IPS-15b (cell line): ENCODE measurements around the gene RAB3D.
"Not testable (repeated sequence)": the region's sequence is repeated elsewhere in the genome, so short reads cannot be mapped to it uniquely, and the experiment has no call there.

Experiments
- H3K27me3 ChIP-seq: one replicate; pipeline ENCODE4 v1.6.1; 2013; ENCODE audit warnings: low read length; ENCODE audit not compliant: control insufficient read depth, insufficient read depth
- H3K36me3 ChIP-seq: one replicate; pipeline ENCODE4 v1.6.1; 2013; ENCODE audit warnings: low read length; ENCODE audit not compliant: control insufficient read depth, insufficient read depth
- H3K4me1 ChIP-seq: one replicate; pipeline ENCODE4 v1.6.1; 2013; ENCODE audit warnings: mild to moderate bottlenecking, low read length; ENCODE audit not compliant: control insufficient read depth, insufficient read depth
- H3K4me3 ChIP-seq: one replicate; pipeline ENCODE4 v1.5.1; 2013; ENCODE audit warnings: low read depth, low read length
- H3K9ac ChIP-seq: one replicate; pipeline ENCODE4 v1.6.1; 2013; ENCODE audit warnings: low read depth, mild to moderate bottlenecking, low read length
- H3K9me3 ChIP-seq: one replicate; pipeline ENCODE4 v1.6.1; 2013; ENCODE audit warnings: mild to moderate bottlenecking, low read length; ENCODE audit not compliant: control insufficient read depth, insufficient read depth

RAB3D gene

DNA sequence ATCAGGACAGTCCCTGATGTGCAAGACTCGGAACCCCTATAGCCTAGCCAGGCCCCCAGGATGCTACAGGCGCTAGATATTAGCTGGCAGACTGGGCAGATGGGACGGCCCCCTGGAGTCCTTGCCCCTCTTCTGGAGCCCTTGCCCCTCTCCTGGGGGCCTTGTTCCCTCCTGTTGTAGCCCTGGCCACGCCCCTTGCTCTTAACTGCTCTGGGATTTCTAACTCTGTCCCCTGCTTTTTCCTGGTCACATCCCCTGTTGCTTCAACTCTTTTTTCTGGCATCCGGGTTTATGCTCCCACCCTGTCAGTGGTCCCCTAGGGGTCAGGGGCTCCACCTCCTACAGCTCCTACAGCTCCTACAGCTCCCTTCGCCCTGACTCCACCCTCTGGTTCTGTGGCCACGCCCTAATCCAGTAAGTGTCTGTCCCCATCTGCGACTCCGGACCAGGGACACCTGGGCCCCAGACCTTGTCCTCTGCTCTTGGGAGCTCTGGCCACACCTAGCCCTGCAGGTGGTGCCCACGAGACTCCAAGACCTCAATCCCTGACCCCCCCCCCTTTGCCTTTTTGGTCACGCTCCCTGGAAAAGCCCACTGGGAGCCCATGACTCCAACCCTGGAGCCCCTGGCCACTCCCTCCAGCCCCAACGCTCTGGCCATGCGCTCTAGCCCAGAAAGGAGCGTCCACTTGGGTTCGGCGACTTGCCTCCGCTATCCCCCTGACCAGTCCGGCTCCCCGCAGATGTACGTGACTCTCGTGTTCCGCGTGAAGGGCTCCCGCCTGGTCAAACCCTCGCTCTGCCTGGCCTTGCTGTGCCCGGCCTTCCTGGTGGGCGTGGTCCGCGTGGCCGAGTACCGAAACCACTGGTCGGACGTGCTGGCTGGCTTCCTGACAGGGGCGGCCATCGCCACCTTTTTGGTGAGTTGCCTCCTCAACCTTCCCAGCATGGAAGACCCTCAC, 22.6 kb upstream of the RAB3D start:
- Histone ChIP-seq H3K4me1 (no peaks in the 10 kb centered on the region), H3K4me3 (peak overlapping the region; percentile 71), H3K9ac (no peak overlapping the region), H3K27me3 (no peaks in the 10 kb centered on the region), H3K36me3 (peaks cover 3% of the 10 kb centered on the region), H3K9me3 (no peaks in the 10 kb centered on the region)

DNA sequence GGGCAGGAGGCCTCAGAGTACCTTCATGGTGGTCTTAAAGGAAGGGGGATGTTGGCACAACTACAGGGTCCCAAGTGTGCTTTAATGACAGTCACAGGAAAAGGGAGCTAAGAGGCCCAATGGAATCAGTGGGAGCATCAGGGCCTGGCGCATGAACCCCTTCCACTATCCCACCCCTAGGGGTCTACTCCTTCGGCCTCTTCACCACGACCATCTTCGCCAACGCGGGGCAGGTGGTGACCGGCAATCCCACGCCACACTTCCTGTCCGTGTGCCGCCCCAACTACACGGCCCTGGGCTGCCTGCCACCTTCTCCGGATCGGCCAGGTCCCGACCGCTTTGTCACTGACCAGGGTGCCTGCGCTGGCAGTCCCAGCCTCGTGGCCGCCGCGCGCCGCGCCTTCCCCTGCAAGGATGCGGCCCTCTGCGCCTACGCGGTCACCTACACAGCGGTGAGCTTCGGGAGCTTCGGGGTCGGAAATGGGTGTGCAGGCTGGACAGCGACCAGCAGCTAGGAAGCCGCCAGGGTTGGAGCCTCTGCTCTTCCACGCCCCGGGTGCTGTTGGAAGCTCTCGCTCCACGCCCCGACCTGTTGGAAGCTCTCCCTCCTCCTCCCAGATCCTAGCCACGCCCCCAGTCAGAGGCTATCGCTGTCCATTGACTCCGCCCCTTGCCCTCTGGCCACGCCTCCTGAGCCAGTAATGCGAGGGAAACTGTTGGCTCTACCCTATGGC, 21.7 kb upstream of the RAB3D start:
- peaks cover under 1% of the 10 kb centered on the region for H3K27me3 ChIP-seq
- H3K4me3 ChIP-seq: peak overlapping the region; percentile 71
- peaks cover 3% of the 10 kb centered on the region for H3K36me3 ChIP-seq
- H3K9ac ChIP-seq: peak overlapping the region; percentile 65
- H3K4me1 ChIP-seq: peaks cover under 1% of the 10 kb centered on the region
- no peaks in the 10 kb centered on the region for H3K9me3 ChIP-seq

DNA sequence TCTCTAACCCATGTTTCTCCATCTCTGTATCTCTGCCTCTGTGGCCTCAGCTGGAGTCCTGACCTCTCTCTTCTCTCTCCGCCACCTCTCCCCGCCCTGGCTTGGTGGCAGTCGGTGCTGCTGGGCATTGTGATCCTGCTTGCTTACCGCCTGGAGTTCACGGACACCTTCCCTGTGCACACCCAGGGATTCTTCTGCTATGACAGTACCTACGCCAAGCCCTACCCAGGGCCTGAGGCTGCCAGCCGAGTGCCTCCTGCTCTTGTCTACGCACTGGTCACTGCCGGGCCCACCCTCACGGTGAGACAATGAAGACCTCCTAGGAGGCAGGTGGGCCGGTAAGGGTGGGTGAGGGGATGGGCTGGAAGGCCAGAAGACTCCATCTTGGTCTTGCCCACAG, 20.0 kb upstream of the RAB3D start:
- peaks cover 3% of the 10 kb centered on the region for H3K36me3 ChIP-seq
- H3K4me1 ChIP-seq: peaks cover 6% of the 10 kb centered on the region
- no peak overlapping the region for H3K4me3 ChIP-seq
- no peaks in the 10 kb centered on the region for H3K9me3 ChIP-seq
- H3K27me3 ChIP-seq: peaks cover 6% of the 10 kb centered on the region
- H3K9ac ChIP-seq: no peak overlapping the region

DNA sequence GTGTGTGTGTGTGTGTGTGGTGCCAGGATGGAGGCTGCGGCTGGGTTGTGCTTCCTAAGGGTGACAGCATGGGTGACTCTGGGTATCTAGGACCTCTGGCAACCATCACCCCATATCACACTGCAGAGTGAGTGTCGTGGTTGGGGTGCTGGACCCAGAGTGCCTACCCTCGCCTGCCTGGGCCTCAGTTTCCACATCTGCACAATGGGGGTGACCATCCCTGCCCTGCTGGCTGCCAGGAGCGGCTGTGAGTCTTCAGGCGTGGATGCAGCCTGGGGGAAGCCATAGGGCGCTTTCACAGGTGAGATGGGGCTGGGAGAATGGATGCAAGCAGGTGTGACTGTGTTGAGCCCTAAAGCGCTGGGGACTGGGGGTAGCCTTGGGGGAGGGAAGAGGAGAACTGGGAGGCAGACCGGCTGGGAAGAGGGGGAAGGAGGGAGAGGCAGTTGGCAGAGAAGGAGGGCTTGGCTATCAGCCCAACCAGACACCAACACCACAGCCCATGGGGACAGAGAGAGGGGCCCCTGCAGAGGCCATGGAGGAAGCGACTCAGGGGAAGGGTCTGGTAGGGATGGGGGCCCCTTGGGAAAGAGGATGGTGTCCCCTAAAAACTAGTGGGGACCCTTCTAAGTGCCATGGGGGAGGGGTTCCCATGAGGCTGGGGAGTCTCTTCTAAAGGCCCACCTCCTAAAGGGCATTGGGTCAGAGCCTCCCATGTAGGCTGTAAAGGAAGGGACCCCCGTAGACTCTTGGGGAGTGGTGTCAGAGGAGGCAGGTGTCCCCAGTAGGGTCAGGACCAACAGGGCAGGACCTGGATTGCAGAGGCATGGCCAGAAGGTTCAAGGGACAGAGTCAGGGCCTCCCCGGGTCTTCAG, 17.5 kb upstream of the RAB3D start:
- H3K4me3 ChIP-seq: no peak overlapping the region
- H3K9me3 ChIP-seq: no peaks in the 10 kb centered on the region
- peaks cover 6% of the 10 kb centered on the region for H3K4me1 ChIP-seq
- peaks cover 6% of the 10 kb centered on the region for H3K27me3 ChIP-seq
- H3K9ac ChIP-seq: no peak overlapping the region
- H3K36me3 ChIP-seq: no peaks in the 10 kb centered on the region

DNA sequence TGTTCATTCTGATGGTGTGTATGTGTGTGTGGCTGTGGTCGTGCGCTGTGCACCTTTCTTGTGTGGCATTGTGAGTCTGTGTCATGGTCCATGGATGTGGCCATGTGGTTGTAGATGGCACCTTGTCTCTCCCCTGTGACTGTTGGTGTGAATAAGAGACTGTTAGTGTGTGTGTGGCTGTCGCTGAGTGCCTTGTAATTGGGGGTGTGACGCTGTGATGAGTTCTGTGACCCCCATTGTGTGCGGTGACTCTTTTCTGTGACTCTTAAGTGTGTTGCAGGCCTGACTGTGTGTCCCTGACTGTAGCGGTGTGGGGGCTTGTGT, 16.6 kb upstream of the RAB3D start:
- H3K4me1 ChIP-seq: peaks cover 6% of the 10 kb centered on the region
- no peaks in the 10 kb centered on the region for H3K36me3 ChIP-seq
- peak overlapping the region; percentile 69 for H3K4me3 ChIP-seq
- no peaks in the 10 kb centered on the region for H3K9me3 ChIP-seq
- no peak overlapping the region for H3K9ac ChIP-seq
- peaks cover 6% of the 10 kb centered on the region for H3K27me3 ChIP-seq

DNA sequence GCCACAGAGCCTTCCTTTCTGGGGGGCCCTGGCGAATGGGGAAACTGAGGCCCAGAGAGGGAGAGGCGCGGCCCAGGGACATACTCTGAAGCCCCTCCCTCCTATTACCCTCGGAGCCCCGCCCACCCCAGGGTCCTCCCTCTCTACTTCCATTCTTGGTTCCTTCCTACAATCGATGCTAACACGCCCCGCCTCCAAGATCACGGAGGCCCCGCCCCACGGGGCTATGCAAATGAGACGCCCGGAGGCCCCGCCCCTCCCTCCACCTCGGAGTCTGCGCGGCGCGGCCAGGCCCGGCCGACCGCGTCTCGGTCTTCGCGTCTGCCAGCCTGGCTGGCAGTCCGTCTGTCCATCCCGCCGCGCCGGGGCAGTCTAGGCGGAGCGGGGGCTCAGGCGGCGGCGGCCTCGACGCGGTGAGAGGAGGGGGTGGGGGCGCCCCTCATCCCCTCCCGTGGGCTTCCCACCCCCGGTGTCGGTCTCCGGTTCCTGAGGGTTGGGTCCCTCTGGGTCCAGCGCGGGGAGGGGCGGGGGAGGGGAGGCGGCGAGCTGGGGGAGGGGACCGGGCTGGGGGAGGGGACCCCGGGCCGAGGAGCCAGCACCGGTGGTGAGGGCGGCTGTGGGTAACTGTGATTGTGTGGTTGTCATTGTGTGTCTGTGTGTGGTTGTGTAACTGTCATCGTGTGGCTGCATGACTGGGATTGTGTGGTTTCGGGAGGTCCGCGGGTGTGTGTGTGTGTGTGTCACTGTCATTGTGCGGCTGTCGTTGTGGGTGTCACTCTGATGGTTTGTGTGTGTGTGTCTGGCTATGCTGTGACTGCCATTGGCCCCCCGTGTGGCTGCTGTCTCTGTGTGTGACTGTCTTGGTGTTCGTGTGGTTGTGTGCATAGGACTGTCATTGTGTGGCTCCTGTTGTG, 16.0 kb upstream of the RAB3D start, which contains the start of gene PLPPR2:
Gene PLPPR2, plus strand, starts transcription at position 273 of the 914 bp plus-strand sequence. CDS start 2,242 bp downstream, outside the sequence.
- Histone ChIP-seq H3K27me3 (peaks cover 6% of the 10 kb centered on the region), H3K36me3 (no peaks in the 10 kb centered on the region), H3K4me3 (peak within 1 kb of the TSS; percentile 69), H3K4me1 (peaks cover 6% of the 10 kb centered on the region), H3K9me3 (no peaks in the 10 kb centered on the region), H3K9ac (no peak within 1 kb of the TSS)

DNA sequence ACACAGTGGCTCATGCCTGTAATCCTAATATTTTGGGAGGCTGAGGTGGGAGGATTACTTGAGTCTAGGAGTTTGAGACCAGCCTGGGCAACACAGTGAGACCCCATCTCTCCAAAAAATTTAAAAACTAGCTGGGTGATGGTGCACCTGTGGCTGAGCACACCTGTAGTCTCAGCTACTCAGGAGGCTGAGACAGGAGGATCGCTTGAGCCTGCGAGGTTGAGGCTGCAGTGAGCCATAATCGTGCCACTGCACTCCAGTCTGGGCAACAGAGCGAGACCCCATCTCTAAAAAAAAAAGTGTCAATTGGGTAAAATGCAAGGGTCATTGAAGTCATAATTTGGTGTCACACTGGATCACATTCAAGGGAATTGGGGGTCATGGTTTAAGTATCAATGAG, 14.6 kb upstream of the RAB3D start:
- H3K4me3 ChIP-seq, H3K9me3 ChIP-seq, H3K9ac ChIP-seq, H3K27me3 ChIP-seq, H3K4me1 ChIP-seq, H3K36me3 ChIP-seq: not testable (repeated sequence)

DNA sequence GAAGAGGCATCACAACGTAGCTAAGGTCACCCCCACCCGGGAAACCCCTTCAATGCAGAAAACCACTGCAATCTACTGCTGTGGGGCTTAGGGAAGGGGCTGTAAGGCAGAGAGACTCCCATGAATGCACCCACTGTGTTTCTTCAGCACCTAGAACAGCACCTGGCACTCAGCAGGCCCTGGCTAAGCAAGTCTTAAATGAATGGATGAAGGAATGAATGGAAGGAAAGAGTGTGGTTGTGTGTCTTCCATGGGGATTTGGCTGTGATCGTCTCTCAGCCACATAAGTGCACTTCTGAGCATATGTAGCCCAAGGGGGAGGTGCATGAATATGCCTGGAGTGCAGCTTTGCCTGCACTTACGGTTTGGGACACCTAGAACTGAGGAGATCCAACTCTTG, 9.7 kb upstream of the RAB3D start:
- H3K4me3 ChIP-seq: no peak overlapping the region
- no peaks in the 10 kb centered on the region for H3K36me3 ChIP-seq
- H3K9ac ChIP-seq: no peak overlapping the region
- H3K27me3 ChIP-seq: no peaks in the 10 kb centered on the region
- no peaks in the 10 kb centered on the region for H3K4me1 ChIP-seq
- no peaks in the 10 kb centered on the region for H3K9me3 ChIP-seq

DNA sequence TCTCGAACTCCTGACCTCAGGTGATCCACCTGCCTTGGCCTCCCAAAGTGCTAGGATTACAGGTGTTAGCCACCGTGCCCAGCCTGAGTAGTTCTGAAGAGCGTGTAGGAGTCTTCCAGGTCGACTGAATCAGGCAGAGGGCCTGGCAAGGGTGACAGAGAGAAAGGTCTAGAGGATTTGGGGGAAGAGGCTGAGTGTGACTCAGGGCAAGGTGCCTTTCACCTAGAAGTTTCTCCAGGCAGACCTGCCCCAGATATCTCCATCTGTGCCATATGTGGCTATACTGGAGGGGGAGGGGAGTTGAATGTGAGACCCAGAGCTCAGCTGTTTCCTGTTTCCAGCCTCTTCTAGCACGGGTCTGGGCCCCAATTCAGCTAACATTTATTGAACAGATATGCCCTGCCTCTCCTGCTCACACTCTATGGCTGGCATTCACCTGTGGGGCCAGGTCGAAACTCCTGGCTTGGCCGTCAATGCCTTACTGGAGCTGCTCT, 8.1 kb upstream of the RAB3D start:
- Histone ChIP-seq H3K9me3 (no peaks in the 10 kb centered on the region), H3K36me3 (no peaks in the 10 kb centered on the region), H3K4me1 (no peaks in the 10 kb centered on the region), H3K27me3 (no peaks in the 10 kb centered on the region), H3K4me3 (no peak overlapping the region), H3K9ac (no peak overlapping the region)

DNA sequence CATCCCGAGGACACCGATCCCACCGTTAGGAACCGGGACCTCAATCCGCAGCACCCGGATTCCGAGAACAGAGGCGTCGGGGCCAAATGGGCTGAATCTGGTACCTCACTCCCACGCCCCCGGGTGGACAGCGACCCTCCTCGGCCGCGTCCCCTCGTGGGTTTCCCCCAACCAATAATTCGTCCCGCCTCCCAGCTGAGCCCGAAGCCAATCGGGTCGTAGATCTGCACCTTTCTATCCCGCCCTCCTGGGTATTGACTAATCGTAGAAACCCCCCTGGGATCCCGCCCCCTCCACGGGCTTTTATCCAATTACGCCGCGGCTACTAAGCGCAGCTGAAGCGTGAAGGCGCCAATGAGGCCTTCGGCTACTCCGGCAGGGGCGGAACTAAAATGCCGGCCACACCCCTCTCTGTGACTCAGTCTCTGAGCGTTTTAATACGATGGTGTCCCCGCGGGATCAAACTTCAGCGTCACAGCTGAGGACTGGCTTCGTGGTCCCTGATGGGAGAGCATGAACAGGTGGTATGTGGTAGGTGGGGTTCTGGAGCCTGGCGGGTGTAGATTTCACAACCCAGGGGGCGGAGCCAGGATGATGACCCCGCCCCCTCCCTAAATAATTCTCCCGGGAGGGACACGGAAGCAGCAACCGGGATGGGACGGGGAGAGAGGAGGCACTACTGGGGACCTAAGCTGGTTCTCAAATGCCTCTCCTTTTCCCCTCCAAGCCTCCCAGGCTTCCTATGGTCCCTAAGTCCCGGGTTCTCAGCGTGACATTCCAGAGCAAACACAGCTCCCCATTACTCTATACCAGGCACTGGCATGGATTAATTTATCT, 6.9 kb upstream of the RAB3D start, which contains the start of the genes CCDC159 and TMEM205:
Gene CCDC159, plus strand, starts transcription at position 416 of the 837 bp plus-strand sequence. Its CDS starts 88 bp downstream, at position 504.
Gene TMEM205, minus strand, starts transcription at position 165 of the 837 bp plus-strand sequence. CDS start 649 bp downstream, outside the sequence.
- Histone ChIP-seq H3K9ac (peak within 1 kb of the TSS; percentile 14), H3K4me1 (no peaks in the 10 kb centered on the region), H3K27me3 (no peaks in the 10 kb centered on the region), H3K36me3 (no peaks in the 10 kb centered on the region), H3K9me3 (no peaks in the 10 kb centered on the region), H3K4me3 (peak within 1 kb of the TSS; percentile 78)
